GM21367 (cell line): ENCODE data around the gene NUP188.
"Not testable (repeated sequence)": the region's sequence is repeated elsewhere in the genome, so short reads cannot be mapped to it uniquely, and the experiment has no call there.

Source experiments
- ATAC-seq: cut with Tn5 transposase; IDR thresholded peaks from one replicate; pipeline ENCODE4 v1.9.1; 2021; ENCODE audit not compliant: unreplicated experiment

The NUP188 gene

DNA sequence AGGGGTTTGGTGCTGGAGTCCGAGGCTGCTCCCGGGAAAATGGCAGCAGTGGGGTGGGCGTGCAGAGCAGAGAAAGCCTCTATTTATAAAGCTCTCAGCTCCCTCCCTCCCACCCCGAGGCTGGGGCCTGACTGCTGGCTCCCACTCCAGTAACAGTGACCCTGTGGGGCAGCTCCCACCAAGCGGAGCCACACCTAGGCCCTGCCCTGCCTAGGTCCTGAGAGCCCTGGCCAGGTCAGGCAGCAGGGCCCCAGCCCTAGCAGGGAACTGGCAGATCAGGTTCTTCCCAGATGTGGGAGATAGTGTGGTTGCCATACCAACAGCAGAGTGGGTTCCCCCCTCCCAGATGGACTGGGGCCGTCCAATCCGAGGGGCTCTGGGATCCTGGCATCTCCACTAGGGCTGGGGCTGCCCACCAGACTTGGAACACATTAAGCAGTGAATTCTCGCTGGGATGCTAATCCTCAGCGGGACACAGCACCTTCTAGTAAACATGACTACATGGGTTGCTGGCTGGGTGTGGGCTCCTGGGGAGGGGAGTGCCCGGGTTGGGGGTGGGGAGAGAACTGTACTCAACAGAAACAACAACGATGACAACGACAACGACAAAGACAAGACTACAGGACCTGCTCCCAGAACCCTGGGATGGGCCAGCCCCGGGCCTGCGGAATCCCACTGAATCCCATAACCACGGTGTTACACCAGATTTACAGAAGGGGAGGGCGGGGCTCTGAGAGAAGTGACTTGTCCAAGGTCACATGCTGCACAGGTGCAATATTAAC is 79.1 kb downstream of the NUP188 start:
- no peak for ATAC-seq

DNA sequence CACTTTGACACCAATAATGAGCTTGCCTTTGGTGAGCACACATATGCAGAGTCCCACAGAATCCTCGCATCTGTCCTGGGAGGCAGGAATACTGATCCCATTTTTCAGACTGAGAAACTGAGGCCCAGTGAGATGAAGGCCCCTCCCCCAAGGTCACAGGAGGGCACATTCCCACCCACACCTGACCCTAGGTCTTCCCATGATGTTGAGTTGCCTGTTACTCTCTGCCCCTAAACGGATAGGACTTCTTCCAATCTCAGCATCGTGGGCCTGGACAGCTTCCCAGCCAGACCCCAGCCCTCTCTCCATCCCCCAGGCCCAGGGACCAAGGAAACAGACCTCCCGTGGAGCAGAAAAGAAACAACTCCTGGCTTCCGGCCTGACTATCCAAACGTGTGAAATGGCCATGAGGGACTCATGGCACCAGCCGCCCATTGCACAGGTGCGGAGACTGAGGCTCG is 79.8 kb downstream of the NUP188 start:
- no peak for ATAC-seq

DNA sequence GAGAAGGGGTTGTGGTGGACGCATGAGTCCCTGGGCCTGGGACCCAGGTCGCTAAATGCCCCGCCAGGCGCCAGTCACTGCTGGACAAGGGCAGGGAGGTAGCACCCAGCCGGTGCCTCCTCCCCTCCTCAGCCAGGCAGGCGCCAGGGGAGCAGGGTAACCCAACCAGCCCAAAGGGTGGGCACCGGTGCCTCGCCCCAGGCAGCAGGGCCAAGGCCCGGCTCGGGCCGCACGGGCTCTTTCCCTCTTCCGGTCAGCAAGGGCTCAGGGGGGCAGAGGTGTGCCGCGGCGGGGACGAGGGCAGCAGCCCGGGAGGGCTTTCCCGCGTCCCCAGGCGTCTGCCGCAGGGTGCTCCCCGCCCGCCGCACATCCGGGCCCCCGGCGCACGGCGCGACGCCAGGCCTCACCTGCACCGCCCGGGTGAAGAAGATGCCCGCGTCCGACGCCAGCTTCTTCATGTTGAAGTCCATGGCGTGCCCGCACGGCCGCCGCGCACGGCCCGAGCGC is 80.2 kb downstream of the NUP188 start:
- peak; percentile 32 for ATAC-seq

DNA sequence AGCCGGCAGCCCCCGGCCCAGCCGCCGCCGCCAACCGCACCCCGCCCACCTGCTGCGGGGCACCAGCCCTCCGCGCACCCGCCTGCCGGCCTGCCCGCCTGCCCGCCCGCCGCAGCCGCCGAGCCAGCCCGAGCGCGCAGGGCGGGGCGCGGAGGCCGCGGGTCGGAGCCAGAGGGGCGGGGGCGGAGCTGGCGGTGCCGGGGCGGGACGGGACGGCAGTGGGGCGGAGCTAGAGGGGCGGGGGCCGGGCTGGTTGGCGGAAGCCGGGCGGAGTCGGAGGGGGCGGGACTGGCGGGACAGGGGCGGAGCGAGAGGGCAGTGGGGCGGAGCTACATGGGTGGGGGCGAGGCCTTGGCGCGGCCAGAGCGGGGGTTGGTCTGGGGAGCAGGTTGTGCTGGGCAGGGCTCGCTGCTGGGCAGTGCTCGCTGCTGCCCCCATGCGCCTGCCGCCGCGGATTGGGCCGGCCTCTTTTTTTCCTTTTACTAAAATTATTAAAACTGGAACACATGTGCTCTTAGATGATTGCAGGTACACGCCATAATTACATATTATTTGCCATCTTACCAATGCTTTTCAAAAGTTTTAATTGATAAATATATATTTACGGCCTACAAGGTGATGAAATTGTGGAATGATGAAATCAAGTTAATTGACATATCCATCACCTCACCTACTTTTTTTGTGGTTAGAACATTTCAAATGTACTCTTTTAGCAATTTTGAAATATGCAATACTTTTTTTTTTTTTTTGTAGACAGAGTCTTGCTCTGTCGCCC is 80.9 kb downstream of the NUP188 start, which contains the start of gene SH3GLB2:
SH3GLB2 (minus strand) TSS at position 140 of the 775 bp plus-strand sequence. CDS start 177 bp downstream, outside the sequence.
- ATAC-seq, result peak; percentile 54

DNA sequence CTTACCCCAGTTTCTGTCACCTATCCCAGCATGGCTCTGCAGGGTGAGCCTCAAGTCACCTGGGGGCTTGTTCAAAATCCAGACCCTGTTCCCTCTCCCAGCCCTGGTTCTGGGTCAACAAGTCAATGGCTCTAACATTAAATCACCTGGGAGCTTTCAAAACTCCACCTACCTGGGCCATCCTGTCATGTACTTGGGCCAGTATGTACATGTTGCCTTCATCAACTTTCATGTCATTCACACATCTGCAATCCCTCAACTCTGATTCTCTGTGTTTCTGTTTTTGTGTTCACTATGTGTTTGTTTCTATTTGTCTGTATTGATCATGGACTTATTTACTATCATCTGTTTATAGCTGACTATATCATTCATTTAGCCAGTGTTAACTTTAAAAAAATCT is 82.7 kb downstream of the NUP188 start:
- no peak for ATAC-seq

DNA sequence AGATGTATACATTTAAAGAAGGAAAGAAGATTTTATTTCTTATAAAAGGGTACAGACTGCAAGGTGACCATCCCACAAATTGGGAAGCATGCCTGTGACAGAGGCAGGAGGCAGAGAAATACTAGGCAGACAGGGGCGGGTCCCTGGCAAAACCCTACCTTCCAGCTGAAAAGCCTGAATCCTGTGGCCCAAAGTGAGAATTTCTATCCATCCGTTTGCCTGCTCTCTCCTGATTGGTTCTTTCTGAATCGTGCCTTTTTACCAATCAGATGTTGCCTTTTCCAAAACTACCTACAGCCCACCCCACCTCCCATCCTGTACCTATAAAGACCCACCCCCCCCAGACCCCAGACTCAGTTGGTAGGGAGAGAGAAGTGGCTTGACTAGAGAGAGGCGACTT is 84.0 kb downstream of the NUP188 start:
- no peak for ATAC-seq

DNA sequence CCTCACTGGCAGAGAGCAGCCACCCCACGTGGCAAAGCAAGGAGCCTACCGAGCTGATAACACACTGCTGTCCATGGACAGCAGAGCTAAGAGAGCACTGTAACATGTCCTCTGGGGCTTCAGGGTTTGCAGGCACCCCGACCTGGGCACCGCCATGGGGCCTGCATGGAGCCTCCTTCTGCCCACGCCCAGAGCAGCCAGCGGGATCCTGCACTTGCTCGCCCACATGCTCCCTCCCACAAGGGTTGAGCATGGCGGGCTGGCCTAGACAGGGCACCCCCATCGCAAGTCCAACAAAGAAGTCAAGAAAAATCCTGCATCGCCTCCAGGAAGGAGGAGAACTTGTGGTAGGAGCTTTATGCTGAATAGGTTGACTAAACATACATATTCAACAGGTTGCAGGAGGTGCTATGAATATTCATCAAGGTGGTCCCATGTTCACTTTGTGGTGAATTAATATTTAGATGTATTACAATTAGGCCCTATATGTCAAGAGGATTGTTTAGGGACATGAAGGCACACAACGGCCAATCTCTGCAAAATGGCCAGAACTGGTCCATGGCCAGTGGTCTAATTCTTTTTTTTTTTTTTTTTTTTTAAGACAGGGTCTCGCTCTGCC is 85.2 kb downstream of the NUP188 start:
- ATAC-seq, result no peak

DNA sequence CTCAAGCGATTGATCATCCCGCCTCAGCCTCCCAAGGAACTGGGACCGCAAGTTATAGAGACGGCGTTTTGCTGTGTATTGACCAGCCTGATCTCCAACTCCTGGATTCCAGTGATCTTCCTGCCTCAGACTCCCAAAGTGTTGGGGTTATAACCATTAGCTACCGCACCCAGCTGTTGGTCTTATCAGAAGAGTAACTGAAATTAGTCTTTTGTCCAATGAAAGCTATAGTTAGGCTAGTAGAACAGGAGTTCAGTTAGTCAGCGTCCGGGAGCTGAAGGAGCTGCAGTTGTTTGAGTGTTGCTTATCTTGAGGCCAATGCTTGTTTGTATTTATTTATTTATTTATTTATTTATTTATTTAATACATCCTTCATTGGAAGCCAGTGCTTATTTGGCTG is 85.7 kb downstream of the NUP188 start:
- no peak for ATAC-seq

DNA sequence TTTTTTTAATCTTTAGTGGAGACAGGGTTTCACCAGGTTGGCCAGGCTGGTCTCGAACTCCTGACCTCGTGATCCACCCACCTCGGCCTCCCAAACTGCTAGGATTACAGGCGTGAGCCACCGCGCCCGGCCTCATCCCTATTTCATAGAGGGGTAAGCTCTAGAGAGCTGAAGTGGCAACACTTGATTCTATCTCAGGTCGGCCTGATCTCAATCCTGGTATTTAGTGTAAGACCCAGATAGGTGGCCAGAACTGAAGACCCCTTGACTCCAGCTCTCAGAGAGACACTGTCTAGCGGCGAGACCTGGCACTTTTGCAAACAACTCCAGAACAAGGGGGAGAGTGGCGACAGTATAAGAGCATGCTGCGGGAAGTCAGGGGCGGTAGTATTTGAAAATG is 88.3 kb downstream of the NUP188 start:
- not testable (repeated sequence) for ATAC-seq

DNA sequence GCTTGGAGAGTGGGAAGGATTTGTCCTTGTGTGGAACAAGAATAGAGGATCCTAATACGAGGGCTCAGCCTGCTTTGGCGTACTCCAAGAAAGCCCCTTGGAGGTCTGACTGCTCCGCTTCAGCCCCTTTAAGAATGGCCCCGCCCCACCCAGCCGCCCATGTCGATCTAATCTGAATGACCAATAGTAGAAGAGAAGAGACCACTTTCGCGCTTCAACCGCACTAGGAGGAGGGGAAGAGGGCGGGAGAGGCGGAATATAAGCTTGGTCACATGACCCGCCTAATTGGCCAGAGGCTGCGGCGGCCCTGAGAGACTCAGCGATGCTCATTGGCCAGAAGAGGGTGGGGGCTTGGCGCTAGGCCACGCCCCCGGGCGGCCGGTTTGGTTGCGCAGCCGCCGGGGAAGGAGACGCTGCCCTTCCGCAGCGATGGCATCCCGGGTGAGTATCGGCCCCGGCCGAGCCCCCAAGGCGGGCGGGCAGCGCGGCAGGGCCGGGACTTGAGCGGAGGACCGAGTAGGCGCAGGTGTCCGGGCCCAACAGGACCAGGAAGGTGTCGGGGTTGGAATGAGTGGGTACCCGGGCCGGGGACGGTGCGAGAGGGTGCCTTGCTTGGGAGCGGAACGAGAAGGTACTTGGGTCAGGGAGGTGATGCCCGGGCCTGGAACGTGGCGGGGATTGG is 88.9 kb downstream of the NUP188 start, which contains the start of gene MIGA2:
MIGA2 (plus strand) TSS at position 386 of the 682 bp plus-strand sequence. CDS start 3,969 bp downstream, outside the sequence.
- ATAC-seq, result peak; percentile 94

DNA sequence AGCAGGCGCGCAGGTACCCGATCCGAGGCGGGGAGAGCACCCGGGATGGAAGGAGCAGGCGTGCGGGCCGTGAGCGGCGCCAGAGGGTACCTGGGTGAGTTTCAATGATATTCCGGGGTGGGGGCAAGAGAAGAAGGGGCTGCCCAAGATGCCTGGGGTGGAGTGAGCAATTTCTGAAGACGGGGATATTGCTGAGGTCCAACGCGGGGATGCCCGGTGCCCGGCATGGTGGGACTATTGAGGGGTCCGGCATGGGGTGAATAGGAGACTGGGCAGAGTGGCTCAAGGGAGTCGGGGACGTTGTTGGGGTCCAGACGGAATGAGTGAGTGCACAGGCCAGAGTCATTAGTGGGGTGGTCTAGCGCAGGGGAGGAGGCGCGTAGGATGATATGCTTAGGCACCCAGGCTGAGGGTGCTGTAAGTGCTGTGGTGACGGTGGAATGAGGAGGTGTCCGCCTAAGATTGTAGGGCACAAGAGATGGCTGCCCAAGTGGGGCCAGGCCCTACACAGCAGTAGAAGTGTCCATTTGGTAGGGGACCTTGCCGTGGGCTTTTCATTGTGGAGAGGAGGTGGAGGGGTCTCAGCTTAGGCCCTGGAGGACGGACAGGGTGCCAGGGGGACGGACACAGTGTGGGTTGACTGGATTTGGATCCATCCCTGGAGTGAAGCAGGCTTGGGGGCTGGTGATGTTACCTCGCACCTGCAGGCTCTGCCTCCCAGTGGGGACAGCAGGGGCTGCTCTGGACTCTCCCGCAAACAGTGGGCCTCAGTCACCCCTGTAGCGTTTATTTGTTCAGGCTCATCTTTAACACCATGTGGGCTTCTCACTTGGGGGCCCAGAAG is 89.6 kb downstream of the NUP188 start:
- no peak for ATAC-seq

DNA sequence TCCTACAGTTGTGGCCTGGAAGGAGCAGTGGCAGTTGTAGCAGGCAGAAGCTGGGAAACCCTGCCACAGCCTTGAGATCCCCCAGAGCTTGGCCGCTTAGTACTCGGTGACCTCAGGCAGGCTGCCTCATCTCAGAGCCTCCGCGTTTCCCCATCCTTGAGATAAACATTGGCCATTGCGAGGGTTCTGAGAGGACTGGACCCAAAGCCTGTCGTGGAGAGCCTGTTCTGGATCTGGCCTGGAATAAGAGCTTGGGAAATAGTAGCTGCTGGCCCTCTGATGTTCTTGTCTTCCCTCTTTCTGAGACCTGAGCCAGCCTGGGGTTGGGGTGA is 90.2 kb downstream of the NUP188 start:
- ATAC-seq, result no peak

DNA sequence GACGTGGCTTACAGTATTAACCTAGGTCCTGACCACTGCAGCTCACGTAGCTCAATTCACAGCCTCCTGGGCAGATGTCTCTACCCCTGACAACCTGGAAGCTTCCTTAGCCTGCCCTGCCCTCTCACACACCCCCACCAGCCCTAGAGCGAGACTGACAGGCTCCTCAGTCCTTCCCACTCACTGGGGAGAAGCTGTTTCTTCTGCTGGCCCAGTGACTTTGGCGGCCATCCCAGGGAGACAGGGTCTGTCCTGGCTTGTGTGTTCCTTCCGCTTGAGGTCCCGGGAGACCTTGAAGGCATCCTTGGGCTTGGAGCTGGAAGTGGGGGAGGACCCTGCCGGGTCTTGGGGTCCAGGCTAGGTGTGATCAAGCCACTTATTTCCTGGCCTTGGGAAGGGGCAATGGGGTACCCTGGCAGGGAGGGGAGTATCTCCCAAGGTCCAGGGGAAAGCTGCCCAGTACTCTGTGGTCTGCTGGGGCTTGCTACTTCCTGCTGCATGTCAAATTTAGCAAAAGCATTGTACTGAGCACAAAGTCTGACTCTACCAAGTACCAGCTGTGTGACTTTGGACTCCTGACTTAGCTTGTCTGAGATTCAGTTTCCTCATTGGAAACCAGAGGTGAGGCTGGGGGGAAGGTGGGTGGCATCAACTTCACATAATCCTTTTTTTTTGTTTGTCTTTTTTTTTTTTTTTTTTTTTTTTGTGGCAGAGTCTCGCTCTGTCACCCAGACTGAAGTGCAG is 90.8 kb downstream of the NUP188 start:
- no peak for ATAC-seq

DNA sequence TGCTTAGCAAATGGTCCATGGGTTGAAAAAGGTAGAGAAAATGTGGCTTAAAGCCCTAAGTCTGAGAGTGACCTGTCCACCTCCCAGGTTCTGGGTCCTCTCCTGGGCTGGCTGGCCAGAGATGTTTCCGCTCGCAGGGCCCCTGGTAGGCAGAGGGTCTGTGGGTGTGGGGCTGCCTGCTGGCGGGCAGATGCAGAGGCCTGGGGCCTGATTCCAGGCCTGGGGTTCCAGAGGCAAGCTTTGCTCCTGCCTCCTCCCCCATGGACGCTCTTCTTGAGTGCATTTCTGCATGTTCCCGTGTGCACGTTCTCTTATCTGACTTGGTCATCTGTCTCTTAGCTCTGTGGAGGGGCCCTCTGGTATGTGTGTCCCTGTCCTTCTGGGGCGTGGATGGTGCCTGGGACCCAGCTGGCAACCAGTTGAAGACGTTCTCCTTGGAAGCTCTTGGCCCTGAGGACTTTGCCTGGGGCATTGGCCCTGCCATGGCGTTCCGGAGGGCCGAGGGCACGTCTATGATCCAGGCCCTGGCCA is 92.7 kb downstream of the NUP188 start:
- no peak for ATAC-seq

DNA sequence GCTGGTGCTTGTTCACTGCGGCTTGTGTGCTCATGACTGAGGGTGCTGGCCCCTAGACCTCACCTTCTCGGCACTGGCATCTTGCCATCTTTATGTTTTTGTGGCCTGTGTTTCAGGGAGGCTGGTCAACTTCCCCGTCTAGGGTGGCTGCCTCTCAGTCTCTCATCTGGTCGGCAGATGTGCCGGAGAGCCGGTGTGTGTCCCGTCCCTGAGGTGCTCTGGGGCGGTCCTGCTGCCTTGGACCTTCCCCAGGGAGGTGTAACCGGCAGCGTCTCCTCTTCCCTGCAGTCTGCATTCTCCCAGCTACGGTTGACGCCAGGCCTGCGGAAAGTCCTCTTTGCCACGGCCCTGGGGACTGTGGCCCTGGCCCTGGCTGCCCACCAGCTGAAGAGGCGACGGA is 94.5 kb downstream of the NUP188 start:
- no peak for ATAC-seq

DNA sequence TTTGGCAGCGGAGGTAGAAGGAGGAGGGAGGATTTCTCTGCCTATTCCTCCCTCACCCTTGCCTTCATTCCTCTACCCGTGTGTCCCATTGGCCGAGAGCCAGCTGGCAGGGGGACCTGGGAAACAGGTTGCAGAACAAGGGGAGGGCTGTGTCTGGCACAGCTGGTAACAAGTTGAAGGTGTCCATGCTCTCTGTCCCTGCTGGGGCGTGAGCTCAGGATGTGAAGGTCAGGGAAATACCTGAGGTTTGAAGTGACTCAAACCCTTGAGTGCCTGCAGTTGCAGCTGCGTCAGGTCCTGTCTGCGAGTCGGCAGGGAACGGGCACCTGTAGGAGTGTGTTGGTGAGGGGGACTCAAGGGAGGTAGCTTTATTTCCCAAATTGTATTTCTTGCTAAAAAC is 105.1 kb downstream of the NUP188 start:
- ATAC-seq, result no peak

DNA sequence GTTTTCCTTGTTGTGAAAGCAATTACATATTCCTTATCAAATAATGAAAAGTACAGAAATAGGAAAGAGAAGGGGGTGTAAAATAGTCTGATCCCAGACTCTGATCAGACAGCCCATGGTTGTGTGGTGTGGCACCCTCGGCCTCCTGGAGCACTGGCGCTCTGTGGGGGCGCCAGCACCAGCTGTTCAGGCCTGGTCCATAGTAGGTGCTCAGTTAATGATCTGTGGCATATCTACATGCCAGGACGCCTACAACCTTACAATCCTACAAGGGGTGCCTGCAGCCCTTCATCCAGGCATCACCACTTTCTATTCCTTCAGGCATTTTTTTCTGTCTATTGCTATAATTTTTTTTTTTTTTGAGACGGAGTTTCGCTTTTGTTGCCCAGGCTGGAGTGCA is 105.5 kb downstream of the NUP188 start:
- no peak for ATAC-seq

DNA sequence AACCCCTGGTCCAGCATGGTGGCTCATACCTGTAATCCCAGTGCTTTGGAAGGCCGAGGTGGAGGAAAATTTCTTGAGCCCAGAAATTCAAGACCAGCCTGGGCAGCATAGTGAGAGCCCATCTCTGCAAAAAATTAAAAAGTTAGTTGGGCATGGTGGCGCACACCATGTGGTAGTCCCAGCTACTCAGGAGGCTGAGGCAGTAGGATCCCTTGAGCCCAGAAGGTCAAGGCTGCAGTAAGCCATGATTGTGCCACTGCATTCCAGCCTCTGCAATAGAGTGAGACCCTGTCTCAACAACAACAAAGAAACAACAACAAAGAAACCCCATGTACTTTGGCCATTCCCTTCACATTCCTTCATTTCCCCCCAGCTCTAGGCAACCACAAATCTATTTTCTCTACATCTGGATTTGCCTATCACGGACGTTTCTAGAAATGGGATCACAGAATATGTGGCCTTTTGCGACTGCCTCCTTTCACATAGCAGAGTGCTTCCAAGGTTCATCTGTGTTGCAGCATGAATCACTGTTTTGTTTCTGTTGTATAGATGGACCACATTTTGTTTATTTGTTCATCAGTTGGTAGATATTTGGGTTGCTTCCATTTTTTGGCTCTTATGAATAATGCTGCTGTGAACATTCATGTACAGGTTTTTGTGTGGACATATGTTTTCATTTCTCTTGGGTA is 106.8 kb downstream of the NUP188 start:
- no peak for ATAC-seq
